Amniotic stem cell (primary cell): ENCODE measurements around the gene SEZ6L2.
"Not testable (repeated sequence)": the region's sequence is repeated elsewhere in the genome, so short reads cannot be mapped to it uniquely, and the experiment has no call there.

ENCODE experiments used
- DNase-seq: peaks from one replicate; lab custom pipeline; 2025; lab: John Stamatoyannopoulos, UW

The SEZ6L2 gene

DNA sequence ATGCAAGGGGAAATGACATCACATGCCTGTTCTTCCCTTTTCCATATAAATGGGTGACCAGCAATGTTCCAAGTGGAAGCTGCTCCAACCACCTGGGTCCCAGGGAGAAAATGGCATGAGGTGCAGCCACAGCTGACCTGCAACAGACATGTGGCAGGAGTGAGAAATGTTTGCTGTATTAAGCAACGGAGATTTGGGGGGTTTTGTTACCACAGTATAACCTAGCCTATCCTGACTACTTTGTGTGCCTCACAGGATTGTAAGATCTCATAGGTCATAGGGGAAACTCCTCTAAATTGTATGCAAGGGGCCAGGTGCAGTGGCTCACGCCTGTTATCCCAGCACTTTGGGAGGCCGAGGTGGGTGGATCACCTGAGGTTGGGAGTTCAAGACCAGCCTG lies 48.4 kb downstream of the SEZ6L2 start:
- no peak for DNase-seq

GRCh38 chr16:29849505-29849904 lies 49.8 kb downstream of the SEZ6L2 start:
- no peak for DNase-seq

- DNase-seq: no peak
These were observed 50.7 kb downstream of the SEZ6L2 start for GRCh38 chr16:29848420-29849297.

DNA sequence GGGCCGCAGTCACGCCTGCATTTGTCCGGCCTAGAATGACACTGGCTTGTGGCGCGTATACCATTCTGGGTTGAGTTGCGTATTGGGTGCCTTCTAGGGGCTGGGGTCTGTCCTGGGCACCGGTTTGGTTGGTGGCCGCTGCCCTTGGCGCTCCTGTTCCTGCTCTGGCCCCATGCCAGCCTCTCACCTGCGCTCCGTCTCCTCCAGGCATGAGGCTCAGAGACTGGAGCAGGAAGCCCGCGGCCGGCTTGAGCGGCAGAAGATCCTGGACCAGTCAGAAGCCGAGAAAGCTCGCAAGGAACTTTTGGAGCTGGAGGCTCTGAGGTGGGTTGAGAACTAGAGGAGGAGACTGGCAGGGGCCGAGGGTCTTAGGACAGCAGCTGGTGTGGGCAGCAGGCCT lies 53.7 kb downstream of the SEZ6L2 start:
- DNase-seq: no peak

DNA sequence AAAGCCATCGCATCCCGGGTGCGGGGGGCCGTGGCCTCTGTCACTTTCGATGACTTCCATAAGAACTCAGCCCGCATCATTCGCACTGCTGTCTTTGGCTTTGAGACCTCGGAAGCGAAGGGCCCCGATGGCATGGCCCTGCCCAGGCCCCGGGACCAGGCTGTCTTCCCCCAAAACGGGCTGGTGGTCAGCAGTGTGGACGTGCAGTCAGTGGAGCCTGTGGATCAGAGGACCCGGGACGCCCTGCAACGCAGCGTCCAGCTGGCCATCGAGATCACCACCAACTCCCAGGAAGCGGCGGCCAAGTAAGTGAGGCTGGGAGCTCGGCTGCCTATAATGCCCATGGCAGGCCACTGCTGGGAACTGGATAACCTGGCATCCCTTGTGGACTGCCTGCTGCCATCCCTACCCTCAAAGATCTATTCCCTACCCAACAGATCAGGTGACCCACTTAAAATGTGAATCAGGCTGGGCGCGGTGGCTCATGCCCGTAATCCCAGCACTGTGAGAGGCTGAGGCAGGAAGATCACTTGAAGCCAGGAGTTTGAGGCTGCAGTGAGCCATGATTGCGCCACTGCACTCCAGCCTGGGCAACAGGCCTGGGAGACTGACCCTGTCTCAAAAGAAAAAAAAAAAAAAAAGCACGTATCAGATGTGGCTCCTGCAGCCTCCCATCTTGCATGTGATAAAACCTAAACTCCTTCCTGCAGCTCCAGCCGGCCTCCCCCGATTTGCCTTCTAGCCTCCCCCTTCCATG lies 54.6 kb downstream of the SEZ6L2 start:
- DNase-seq: no peak

DNA sequence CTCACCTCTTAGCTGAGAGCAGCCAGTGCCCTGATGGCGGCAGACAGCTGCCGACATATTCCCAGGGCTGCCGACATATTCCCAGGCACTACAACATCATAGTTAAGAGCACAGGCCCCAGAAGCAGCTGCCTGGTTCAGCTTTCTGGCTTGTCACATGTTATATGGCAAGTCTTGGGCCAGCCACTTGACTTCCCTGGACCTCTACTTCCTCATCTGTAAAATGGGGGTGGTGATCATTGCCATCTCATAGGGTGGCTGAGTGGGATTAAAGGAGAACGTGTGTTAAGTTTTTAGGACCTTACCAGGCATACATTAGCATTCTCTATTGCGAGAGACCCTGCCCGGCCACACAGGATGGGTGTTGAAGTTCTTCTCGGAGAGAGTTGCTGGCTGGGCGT lies 55.4 kb downstream of the SEZ6L2 start:
- no peak for DNase-seq

DNA sequence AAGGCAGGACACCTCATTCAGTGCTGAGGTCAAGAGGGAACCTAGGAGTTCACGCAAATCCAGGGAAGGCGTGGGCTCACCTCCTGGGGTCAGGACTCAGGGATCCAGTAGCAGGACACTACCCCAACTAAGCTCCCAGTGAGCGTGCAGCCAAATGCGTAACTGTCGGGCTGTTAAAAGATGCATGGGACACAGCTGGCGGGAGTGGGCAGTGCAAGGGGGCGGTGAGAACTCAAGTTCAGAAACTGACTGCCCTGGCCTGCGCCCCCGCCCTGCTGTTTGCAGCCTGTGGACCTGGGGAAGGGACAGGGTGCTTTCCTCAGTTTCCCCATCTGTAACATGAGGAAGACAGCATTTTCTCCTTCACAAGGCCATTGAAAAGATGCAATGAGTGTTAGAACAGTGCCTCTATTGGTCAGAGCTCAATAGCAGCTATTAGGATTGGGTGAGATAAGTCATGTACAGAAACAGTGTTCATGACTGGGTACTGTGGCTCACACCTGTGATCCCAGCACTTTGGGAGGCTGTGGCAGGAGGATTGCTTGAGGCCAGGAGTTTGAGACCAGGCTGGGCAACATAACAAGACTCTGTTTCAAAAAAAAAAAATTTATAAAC lies 56.5 kb downstream of the SEZ6L2 start:
- DNase-seq: no peak

GRCh38 chr16:29841631-29842030 lies 57.7 kb downstream of the SEZ6L2 start:
- no peak for DNase-seq

DNA sequence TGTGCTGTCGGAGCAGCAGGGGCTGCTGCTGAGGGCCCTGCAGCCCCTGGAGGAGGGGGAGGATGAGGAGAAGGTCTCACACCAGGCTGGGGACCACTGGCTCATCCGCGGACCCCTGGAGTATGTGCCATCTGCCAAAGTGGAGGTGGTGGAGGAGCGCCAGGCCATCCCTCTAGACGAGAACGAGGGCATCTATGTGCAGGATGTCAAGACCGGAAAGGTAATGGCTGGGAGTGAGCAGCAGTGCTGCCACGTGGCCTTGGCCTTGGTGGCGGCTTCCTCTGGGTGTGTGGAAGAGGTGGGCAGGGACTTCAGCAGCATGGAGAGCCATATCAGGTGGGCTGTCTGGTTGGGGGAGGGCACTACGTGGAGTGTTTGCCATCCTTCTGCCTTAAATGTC lies 59.1 kb downstream of the SEZ6L2 start:
- DNase-seq: no peak

- no peak for DNase-seq
These were observed 59.5 kb downstream of the SEZ6L2 start for GRCh38 chr16:29839822-29840221.

- no peak for DNase-seq
These were observed 61.5 kb downstream of the SEZ6L2 start for GRCh38 chr16:29837841-29838240.

DNA sequence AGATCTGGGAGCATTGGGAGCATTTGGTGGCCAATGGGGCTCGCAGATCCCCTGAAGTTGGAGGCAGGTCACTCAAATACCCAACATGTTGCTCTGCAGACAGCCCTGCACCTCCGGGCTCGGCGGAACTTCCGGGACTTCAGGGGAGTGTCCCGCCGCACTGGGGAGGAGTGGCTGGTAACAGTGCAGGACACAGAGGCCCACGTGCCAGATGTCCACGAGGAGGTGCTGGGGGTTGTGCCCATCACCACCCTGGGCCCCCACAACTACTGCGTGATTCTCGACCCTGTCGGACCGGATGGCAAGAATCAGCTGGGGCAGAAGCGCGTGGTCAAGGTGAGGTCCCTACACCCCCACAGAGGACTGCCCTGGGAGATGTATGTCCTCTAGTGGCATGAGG lies 62.7 kb downstream of the SEZ6L2 start:
- DNase-seq: no peak

DNA sequence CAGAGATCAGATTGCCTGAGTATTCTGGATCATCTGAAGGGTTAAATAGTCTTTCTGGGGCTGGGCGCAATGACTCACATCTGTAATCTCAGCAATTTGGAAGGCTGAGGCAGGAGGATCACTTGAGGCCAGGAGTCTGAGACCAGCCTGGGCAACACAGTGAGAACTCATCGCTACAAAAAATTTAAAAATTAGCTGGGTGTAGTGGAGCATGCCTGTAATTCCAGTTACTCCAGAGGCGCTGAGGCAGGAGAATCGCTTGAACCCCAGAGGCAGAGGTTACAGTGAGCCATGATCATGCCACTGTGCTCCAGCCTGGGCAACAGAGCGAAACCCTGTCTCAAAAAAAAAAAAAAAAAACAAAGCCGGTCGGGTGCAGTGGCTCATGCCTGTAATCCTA lies 63.4 kb downstream of the SEZ6L2 start:
- DNase-seq: no peak

DNA sequence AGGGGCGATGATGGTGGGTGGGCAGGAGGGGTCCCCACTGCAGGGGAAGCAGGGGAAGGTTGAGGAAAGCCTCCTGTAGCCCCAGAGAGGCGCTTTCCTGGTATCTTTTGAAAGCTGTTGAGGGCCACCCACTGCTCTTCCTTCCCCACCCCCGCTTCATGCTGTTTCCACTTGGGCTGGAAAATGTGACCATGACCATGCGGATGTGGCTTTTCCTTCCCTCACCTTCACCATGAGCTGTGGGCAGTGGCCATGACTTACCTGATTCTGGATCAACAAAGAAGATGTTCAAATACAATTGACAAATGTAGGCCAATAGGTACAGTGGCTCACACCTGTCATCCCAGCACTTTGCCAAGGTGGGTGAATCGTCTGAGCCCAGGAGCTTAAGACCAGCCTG lies 65.3 kb downstream of the SEZ6L2 start:
- DNase-seq: no peak

DNA sequence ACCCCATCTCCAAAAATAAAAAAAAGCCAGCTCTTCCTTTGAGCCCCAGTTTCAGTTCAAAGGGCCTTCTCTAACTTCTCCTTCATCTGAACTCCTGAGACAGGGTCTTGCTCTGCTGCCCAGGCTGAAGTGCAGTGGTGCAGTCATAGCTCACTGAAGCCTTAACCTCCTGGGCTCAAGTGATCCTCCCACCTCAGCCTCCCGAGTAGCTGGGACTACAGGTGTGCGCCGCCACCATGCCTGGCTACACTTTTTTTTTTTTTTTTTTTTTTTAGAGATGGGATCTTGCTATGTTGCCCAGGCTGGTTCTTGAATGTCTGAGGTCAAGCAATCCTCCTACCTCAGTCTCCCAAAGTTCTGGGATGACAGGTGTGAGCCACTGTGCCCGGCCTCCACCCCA lies 66.1 kb downstream of the SEZ6L2 start:
- DNase-seq: not testable (repeated sequence)

GRCh38 chr16:29831490-29831889 lies 67.9 kb downstream of the SEZ6L2 start:
- no peak for DNase-seq

DNA sequence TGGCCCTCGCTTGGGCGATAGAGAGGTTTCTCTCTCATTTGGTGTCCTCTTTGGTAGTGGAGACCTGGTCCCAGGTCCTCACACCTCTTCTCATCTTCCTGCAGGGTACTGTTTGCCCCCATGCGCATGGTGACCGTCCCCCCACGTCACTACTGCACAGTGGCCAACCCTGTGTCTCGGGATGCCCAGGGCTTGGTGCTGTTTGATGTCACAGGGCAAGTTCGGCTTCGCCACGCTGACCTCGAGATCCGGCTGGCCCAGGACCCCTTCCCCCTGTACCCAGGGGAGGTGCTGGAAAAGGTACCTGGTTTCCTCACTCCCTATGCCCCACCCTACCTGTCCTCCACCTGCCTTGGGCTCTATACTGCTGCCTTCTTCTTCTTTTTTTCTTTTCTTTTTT lies 68.6 kb downstream of the SEZ6L2 start:
- no peak for DNase-seq

DNA sequence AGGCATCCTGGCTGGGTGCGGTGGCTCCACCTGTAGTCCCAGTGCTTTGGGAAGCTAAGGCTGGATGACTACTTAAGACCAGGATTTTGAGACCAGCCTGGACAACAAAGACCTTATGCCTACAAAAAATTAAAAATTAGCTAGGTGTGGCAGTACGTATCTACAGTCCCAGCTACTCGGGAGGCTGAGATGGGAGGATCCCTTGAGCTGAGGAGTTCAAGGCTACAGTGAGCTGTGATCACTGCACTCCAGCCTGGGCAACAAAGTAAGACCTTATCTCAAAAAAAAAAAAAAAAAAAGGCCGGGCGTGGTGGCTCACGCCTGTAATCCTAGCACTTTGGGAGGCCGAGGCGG lies 73.0 kb downstream of the SEZ6L2 start:
- no peak for DNase-seq

DNA sequence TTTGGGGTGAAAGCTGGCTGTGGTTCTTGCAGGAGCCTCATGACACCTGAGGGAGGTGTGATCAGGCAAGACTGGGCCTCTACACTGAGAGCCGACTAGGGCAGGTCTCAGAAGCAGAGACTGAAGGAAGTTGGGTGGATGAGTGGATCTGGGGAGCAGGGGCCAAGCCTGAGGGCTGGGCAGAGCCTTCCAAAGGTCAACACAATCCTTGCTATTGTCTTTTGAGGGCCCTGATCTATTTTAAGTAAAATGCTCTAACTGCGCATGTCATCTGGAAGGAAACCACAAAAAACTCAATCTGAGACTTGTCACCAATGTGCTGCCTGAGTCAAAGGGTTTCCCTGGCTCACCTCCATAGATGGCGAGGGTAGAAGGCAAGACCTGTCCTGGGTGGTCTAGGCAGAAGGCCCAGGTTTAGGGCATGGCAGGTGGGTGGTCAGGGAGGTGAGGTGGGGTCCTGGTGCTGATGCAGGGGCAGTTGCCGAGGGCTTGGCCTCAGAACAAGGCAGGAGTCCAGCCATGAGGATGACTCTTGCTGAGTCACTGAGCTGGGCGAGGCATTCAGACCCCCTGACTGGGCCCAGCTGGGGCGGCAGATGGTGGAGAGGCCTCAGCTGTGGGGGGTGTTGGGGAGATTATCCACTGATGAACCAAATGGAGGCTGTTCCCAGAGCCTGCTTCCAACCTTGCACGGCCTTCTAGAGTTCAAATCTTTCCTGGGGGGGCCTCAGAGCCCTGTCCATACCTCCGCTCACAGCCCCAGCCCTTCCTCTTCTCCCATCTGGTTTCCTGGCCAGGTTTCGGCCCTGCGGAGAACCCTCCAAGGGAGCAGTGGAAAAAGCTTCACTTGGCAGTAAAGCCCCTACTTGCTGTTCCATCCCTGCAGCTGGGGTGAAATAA lies 74.0 kb downstream of the SEZ6L2 start:
- no peak for DNase-seq

DNA sequence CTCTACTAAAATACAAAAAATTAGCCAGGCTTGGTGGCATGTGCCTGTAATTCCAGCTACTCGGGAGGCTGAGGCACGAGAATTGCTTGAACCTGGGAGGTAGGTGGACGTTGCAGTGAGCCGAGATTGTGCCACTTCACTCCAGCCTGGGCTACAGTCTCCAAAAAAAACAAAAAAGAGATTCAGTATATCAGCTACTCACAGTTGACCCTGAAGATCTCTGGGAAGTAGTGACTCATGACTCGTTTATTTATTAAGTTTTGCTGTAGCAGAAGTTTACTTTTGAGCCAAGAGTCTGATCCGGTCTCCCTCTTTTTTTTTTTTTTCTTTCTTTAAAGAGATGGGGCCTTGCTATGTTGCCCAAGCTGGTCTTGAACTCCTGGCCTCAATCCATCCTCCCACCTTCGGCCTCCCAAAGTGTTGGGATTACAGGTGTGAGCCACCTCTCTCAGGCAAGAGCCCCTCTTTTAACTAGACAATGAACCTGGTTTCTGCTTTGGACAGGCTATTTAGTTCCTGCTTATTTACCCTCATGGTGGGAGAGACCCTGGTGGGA lies 74.7 kb downstream of the SEZ6L2 start:
- no peak for DNase-seq

GRCh38 chr16:29821643-29822115 lies 77.7 kb downstream of the SEZ6L2 start:
- DNase-seq: no peak
